H4 (cell line): ENCODE results near the gene CPNE5. TPM values are rescaled to one million over a fixed set of nuclear protein-coding genes. Genes with fewer than 3 reads are reported as not detected.

Experiments used
- DNase-seq: peaks from one replicate; pipeline ENCODE4 v3.0.0-alpha.2; 2015; ENCODE audit warnings: low spot score
- total RNA-seq: library from RNA; depleted of rRNA; stranded (reverse); fragments of >200 nt; shearing (Covaris generic); gene quantifications from 2 replicates; pipeline ENCODE4 v1.2.3, GENCODE V29; 2014; rRNA removed

The CPNE5 gene
- total RNA-seq: not detected in 2 replicates

- no peak for DNase-seq
Observed at GRCh38 chr6:36838896-36839748, at the start of gene CPNE5. CPNE5 (minus strand) TSS chr6:36839444; CDS start chr6:36839377, 67 bp downstream.

- DNase-seq: no peak
Observed at GRCh38 chr6:36888115-36888643, 48.9 kb upstream of the CPNE5 start.

- DNase-seq: no peak
Observed at GRCh38 chr6:36886950-36887618, 47.8 kb upstream of the CPNE5 start.

- peak; percentile 97 for DNase-seq
Observed at GRCh38 chr6:36885461-36886401, 46.5 kb upstream of the CPNE5 start, which contains the start of gene C6orf89. C6orf89 (plus strand) TSS chr6:36885952; CDS start chr6:36899445, 13,493 bp downstream.

GRCh38 chr6:36884610-36885009, 45.4 kb upstream of the CPNE5 start:
- no peak for DNase-seq

- DNase-seq: no peak
Observed at GRCh38 chr6:36875250-36875633, 36.0 kb upstream of the CPNE5 start.

- peak; percentile 87 for DNase-seq
Observed at GRCh38 chr6:36874443-36875249, 35.4 kb upstream of the CPNE5 start, which contains the start of gene PPIL1. PPIL1 (minus strand) TSS chr6:36874803; CDS start chr6:36874772, 31 bp downstream.

- DNase-seq: no peak
Observed at GRCh38 chr6:36873612-36874442, 34.6 kb upstream of the CPNE5 start.

GRCh38 chr6:36873115-36873514, 33.9 kb upstream of the CPNE5 start:
- DNase-seq: no peak

GRCh38 chr6:36871686-36872085, 32.4 kb upstream of the CPNE5 start:
- DNase-seq: no peak

- no peak for DNase-seq
Observed at GRCh38 chr6:36867471-36868224, 28.4 kb upstream of the CPNE5 start.

GRCh38 chr6:36865835-36866234, 26.6 kb upstream of the CPNE5 start:
- DNase-seq: no peak

GRCh38 chr6:36863670-36864540, 24.7 kb upstream of the CPNE5 start:
- no peak for DNase-seq

GRCh38 chr6:36862848-36863382, 23.7 kb upstream of the CPNE5 start:
- no peak for DNase-seq

GRCh38 chr6:36862164-36862847, 23.1 kb upstream of the CPNE5 start:
- no peak for DNase-seq

- DNase-seq: no peak
Observed at GRCh38 chr6:36860126-36860525, 20.9 kb upstream of the CPNE5 start.

- no peak for DNase-seq
Observed at GRCh38 chr6:36858407-36858981, 19.2 kb upstream of the CPNE5 start.
